Smooth muscle cell (in vitro differentiated cells): ENCODE measurements around the gene VAMP2. TPM values are rescaled to one million over a fixed set of nuclear protein-coding genes. Genes with fewer than 3 reads are reported as not detected.
A peak's percentile ranks its signal among the peaks of the same experiment; 100 is the strongest.

Source experiments
- DNase-seq: peaks from one replicate; lab custom pipeline; 2025; ENCODE audit not compliant: unreplicated experiment; lab: John Stamatoyannopoulos, UW
- H2AFZ ChIP-seq: fragments of 200-600 bp; sonication (generic); 2 replicates; pipeline ENCODE4 v1.6.0; 2016; ENCODE audit warnings: antibody characterized with exemption, low read depth, mild to moderate bottlenecking
- H3F3A ChIP-seq: fragments of 200-600 bp; sonication (generic); 2 replicates; pipeline ENCODE4 v1.6.0; 2017; ENCODE audit warnings: antibody characterized with exemption, low read depth
- H3K27ac ChIP-seq: fragments of 200-600 bp; sonication (generic); 2 replicates; pipeline ENCODE4 v1.5.1; 2016; ENCODE audit warnings: low read depth, mild to moderate bottlenecking
- H3K27me3 ChIP-seq: fragments of 200-600 bp; sonication (generic); 2 replicates; pipeline ENCODE4 v1.6.1; 2016; ENCODE audit warnings: low read depth, mild to moderate bottlenecking
- H3K36me3 ChIP-seq: fragments of 200-600 bp; sonication (generic); 2 replicates; pipeline ENCODE4 v1.5.1; 2016; ENCODE audit warnings: low read depth
- H3K4me1 ChIP-seq: fragments of 200-600 bp; sonication (generic); 2 replicates; pipeline ENCODE4 v1.5.1; 2016; ENCODE audit warnings: low read depth
- H3K4me2 ChIP-seq: fragments of 200-600 bp; sonication (generic); 2 replicates; pipeline ENCODE4 v1.6.0; 2016; ENCODE audit warnings: mild to moderate bottlenecking
- H3K4me3 ChIP-seq: fragments of 200-600 bp; sonication (generic); 2 replicates; pipeline ENCODE4 v1.5.1; 2016; ENCODE audit warnings: mild to moderate bottlenecking
- H3K79me2 ChIP-seq: fragments of 200-600 bp; sonication (generic); 2 replicates; pipeline ENCODE4 v1.6.0; 2016; ENCODE audit warnings: low read depth, mild to moderate bottlenecking
- H3K9ac ChIP-seq: fragments of 200-600 bp; sonication (generic); 2 replicates; pipeline ENCODE4 v1.6.0; 2016; ENCODE audit warnings: low read depth
- H3K9me3 ChIP-seq: fragments of 200-600 bp; sonication (generic); replicated peaks from 2 replicates; pipeline ENCODE4 v1.5.1; 2016; ENCODE audit warnings: low read depth
- H4K20me1 ChIP-seq: fragments of 200-600 bp; sonication (generic); 2 replicates; pipeline ENCODE4 v1.6.0; 2016; ENCODE audit warnings: low read depth
- WGBS: methylation state at CpG from one replicate; pipeline ENCODE4 v1.1.7; 2016; ENCODE audit warnings: low lambda C conversion rate; 5-methylcytosine and 5-hydroxymethylcytosine counted together
- polyA plus RNA-seq: library from polyadenylated mRNA; unstranded; fragments of >200 nt; fragmentation: Nextera tagmentation; extraction: Ambion mirVana; gene quantifications from 2 replicates; pipeline ENCODE4 v1.2.1, GENCODE V29; 2016
- total RNA-seq: library from RNA; depleted of rRNA; stranded (reverse); fragments of >200 nt; gene quantifications from 2 replicates; pipeline ENCODE4 v1.2.3, GENCODE V29; 2014
- TF ChIP-seq, protein P1 (sequence below): fragments of 200-600 bp; sonication (generic); IDR thresholded peaks from 2 replicates; pipeline ENCODE4 v1.5.1; 2017; ENCODE audit warnings: borderline replicate concordance, mild to moderate bottlenecking, antibody characterized with exemption; ENCODE audit not compliant: insufficient read depth, poor library complexity, severe bottlenecking

VAMP2 gene
- total and polyA plus RNA-seq, 2 experiments from 2014 or later, result 8.1 to 20.1 TPM

DNA sequence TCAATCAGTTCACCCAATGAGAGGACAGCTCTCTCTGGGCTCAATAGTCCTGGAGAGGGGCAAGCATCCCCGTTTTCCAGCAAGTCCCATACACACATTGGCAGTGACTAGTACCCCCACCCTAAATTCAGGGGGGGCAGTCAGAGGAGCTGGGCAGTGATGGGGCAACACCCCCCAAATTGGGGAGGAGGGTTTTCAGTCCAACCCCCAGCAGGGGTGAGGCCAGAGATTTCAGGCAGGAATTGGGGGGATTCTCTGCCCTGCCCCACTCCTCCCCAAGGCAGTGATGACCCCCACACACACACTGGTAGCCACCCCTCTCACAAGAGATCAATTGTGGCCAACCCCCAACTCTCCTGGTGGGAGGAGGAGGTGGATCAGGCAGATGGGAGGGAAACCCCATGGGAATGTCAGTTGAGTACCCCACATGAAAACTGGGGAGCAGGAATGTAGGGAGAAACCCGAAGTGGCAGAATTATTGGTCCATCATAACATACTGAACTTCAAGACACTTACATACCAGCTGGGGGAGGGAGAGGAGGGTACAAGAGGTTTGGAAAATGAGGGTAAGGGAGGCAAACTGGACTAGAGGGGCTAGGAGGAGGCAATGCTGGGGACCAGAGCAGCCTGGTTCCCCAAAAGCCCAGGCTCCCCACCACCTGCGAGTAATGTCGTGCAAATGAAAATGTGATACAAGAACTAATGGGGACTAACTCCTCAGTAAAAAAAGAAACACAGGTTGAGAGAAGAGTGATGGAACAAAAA is 3.1 kb downstream of the VAMP2 start:
- Histone ChIP-seq H3K27ac (no peak overlapping the region), H3K4me2 (no peak overlapping the region), H3K9ac (no peak overlapping the region), H3K9me3 (no peaks in the 10 kb centered on the region), H3K4me1 (peaks cover 25% of the 10 kb centered on the region), H3K27me3 (no peaks in the 10 kb centered on the region), H3K4me3 (no peak overlapping the region), H2AFZ (no peak overlapping the region), H3K79me2 (peaks cover 17% of the 10 kb centered on the region), H4K20me1 (peaks cover 23% of the 10 kb centered on the region), H3K36me3 (no peaks in the 10 kb centered on the region), H3F3A (peaks cover 5% of the 10 kb centered on the region)
- DNase-seq, result no peak
- 96% methylated on average over 4 of the region's 4 CpGs for WGBS
- TF ChIP-seq, protein P1, sequence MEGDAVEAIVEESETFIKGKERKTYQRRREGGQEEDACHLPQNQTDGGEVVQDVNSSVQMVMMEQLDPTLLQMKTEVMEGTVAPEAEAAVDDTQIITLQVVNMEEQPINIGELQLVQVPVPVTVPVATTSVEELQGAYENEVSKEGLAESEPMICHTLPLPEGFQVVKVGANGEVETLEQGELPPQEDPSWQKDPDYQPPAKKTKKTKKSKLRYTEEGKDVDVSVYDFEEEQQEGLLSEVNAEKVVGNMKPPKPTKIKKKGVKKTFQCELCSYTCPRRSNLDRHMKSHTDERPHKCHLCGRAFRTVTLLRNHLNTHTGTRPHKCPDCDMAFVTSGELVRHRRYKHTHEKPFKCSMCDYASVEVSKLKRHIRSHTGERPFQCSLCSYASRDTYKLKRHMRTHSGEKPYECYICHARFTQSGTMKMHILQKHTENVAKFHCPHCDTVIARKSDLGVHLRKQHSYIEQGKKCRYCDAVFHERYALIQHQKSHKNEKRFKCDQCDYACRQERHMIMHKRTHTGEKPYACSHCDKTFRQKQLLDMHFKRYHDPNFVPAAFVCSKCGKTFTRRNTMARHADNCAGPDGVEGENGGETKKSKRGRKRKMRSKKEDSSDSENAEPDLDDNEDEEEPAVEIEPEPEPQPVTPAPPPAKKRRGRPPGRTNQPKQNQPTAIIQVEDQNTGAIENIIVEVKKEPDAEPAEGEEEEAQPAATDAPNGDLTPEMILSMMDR, result no peak

DNA sequence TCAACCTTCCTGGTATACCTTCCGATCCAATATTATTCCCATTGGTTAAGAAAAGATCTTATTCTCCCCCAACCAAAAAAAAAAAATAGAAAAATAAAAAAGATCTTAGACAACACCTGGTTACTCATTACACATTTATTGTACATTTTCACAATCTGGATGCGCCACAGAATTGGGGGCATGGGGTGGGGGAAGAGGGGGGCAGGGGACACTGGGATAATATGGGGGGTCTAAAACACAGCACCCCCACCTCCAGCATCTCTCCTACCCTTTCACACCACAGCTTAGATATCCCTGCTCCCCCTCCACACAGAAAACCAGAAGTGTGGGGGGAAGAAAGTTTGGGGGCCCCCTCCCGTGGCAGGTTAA is 3.7 kb downstream of the VAMP2 start:
- peaks cover 5% of the 10 kb centered on the region for H3F3A ChIP-seq
- peaks cover 21% of the 10 kb centered on the region for H3K4me1 ChIP-seq
- peaks cover 23% of the 10 kb centered on the region for H4K20me1 ChIP-seq
- no peak for DNase-seq
- H3K4me2 ChIP-seq, result no peak overlapping the region
- no peaks in the 10 kb centered on the region for H3K36me3 ChIP-seq
- no peaks in the 10 kb centered on the region for H3K9me3 ChIP-seq
- no peaks in the 10 kb centered on the region for H3K27me3 ChIP-seq
- TF ChIP-seq, protein P1, result no peak
- H2AFZ ChIP-seq, result no peak overlapping the region
- no peak overlapping the region for H3K4me3 ChIP-seq
- H3K27ac ChIP-seq, result no peak overlapping the region
- H3K79me2 ChIP-seq, result peaks cover 17% of the 10 kb centered on the region
- H3K9ac ChIP-seq, result no peak overlapping the region
- WGBS, result 71% methylated on average over 3 of the region's 3 CpGs

DNA sequence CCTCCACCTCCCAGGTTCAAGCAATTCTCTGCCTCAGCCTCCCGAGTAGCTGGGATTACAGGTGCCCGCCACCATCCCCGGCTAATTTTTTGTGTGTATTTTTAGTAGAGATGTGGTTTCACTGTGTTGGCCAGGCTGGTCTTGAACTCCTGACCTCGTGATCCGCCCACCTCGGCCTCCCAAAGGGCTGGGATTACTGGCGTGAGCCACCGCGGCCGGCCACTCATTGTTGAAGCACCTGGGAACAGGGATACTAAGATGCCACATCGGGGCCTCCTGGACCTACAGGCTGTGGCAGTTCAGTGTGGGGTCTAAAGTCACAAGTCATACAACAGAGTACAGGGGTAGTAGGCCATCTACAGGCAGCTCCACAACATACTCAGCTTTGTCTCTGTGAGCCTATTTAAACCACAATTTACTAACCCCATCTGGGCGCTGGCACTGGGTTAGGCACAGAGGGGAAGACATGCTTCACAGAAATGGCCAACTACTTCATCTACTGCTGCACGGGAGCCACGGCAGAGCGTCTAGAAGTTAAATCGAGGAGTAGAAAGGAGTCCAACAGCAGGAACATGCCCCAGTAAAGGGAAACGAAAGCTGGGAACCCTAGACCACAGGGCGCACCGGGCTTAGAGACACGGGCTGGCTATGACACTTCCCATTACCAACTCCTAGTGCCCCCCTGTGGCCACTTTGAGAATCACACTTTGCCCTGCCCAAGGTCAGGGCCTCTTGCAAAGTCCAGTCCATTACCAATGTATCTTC is 4.3 kb downstream of the VAMP2 start:
- H3K4me2 ChIP-seq, result no peak overlapping the region

More for the DNA sequence above, 4.3 kb downstream of the VAMP2 start:
- H3K27ac ChIP-seq, result peak overlapping the region; percentile 53
- H3F3A ChIP-seq, result peaks cover 5% of the 10 kb centered on the region
- peaks cover 17% of the 10 kb centered on the region for H3K79me2 ChIP-seq
- no peaks in the 10 kb centered on the region for H3K36me3 ChIP-seq
- no peak overlapping the region for H3K4me3 ChIP-seq
- peak; percentile 79 for DNase-seq
- TF ChIP-seq, protein P1, result peak; percentile 84
- H3K27me3 ChIP-seq, result no peaks in the 10 kb centered on the region
- no peak overlapping the region for H2AFZ ChIP-seq
- H3K4me1 ChIP-seq, result peaks cover 15% of the 10 kb centered on the region
- peaks cover 23% of the 10 kb centered on the region for H4K20me1 ChIP-seq
- WGBS, result 58% methylated on average over 20 of the region's 20 CpGs
- H3K9me3 ChIP-seq, result no peaks in the 10 kb centered on the region
- no peak overlapping the region for H3K9ac ChIP-seq
